ENCODE measurements around the gene DPP4.
A peak's percentile ranks its signal among the peaks of the same experiment; 100 is the strongest.

Gene DPP4

DNA sequence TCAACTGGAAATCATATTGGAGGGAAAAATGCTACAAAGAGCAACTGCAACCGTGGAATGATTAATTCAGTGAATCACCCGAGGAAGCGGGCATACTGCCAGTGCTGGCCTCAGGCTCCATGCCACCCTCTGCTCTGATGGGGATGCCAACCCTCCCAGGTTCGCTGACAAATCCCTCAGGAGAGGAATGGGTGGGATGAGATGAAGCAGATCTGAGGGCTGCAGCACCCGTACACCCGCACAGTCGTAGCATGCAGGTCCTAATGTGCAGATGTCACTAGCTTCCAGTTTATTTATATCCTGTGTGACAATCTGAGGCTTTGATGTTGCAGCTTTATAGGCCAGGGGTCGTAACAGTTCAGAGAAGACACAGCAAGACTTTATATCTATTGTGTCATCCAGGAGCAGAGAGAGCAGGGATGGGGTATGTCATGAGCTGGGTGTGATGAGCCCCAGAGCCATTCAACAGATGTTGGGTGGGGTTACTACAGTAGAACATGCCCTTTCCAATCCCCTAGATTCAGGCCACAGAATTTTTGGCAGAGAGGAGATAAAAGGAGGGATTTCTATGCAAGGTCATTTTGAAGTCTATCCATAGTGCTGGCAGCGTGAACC lies 44.6 kb downstream of the DPP4 start:
- no peak overlapping the region for H3K27ac Mint-ChIP-seq
- DNase-seq, result no peak
- no peak overlapping the region for H3K4me3 Mint-ChIP-seq
- H3K4me1 Mint-ChIP-seq, result no peaks in the 10 kb centered on the region
- peaks cover 0 to 9% of the 10 kb centered on the region in 2 donors for H3K27me3 Mint-ChIP-seq
- H3K9me3 Mint-ChIP-seq, result no peaks in the 10 kb centered on the region
- no peak for ATAC-seq (replicated peaks)
- no peaks in the 10 kb centered on the region for H3K36me3 Mint-ChIP-seq

DNA sequence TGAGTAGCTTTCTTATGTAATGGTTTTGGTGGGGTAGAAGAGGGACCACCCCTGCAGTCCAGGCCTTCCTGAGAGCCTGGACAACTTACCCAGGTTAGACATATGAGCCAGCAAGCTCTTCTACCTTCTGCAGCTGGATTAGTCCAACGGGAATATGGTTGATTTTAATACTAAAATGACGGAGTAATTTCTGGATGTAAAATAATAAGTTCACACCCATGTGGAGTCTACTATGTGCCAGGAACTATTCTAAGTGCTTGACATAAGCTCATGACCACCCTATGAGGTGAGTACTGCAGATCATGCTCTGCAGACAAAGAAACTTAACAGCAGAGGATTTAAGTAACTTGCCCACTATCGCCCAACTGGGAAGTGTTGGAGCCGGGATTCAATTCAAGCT lies 45.5 kb downstream of the DPP4 start:
- Mint-ChIP-seq H3K9me3 (no peaks in the 10 kb centered on the region), H3K27ac (no peak overlapping the region), H3K4me3 (no peak overlapping the region), H3K36me3 (no peaks in the 10 kb centered on the region), H3K27me3 (peaks cover 0 to 8% of the 10 kb centered on the region in 2 donors), H3K4me1 (no peaks in the 10 kb centered on the region)
- ATAC-seq (replicated peaks), result no peak
- DNase-seq, result no peak

DNA sequence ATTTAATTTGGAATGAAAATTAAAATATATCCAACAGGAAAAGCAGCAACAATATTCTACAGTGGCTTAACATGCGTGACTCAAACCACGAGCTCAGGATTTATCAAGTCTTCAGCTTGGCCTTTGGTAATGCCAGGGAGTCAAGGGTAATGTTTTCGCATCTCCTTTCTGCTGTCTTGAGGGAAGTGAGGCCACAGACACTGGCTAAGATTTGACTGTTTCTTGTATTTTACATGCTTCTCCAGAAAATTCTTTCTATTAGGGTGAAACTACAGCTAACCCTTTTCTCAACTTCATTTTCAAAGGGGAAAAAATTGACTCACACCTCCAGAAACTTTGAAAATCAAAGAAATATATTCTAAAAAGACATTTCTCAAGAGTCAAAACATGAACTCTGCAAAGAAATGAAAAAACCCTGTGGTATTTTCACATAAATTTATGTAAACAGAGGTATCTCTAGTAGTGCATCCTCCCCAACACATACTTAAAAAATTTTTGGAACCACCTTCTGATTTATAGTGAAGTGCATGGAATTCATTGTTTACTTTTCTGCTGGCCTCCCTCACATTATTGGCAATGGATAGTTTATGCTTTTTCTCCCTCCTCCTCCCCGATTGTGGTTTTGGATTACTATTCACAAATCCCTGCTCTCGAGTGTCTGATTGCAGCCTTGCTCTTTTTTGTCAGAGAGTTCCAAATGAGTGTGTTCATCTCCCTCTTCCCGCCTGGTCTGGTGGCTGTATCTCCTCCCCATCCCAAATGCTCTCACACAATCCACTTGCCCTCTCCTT lies 48.7 kb downstream of the DPP4 start:
- no peaks in the 10 kb centered on the region for H3K9me3 Mint-ChIP-seq
- no peaks in the 10 kb centered on the region for H3K36me3 Mint-ChIP-seq
- H3K4me1 Mint-ChIP-seq, result no peaks in the 10 kb centered on the region
- peaks cover 0 to 14% of the 10 kb centered on the region in 2 donors for H3K27me3 Mint-ChIP-seq
- peak; percentile 33 for ATAC-seq (replicated peaks)
- no peak for DNase-seq
- no peak overlapping the region for H3K4me3 Mint-ChIP-seq
- H3K27ac Mint-ChIP-seq, result no peak overlapping the region

GRCh38 chr2:162022290-162022945 lies 51.6 kb downstream of the DPP4 start:
- DNase-seq (no peak), ATAC-seq (replicated peaks) (no peak)
- Mint-ChIP-seq H3K27ac (no peak overlapping the region), H3K27me3 (peaks cover 0 to 15% of the 10 kb centered on the region in 2 donors), H3K4me3 (no peak overlapping the region), H3K9me3 (no peaks in the 10 kb centered on the region), H3K36me3 (no peaks in the 10 kb centered on the region), H3K4me1 (no peaks in the 10 kb centered on the region)

GRCh38 chr2:162021516-162022058 lies 52.4 kb downstream of the DPP4 start:
- Mint-ChIP-seq H3K4me3 (no peak overlapping the region), H3K9me3 (no peaks in the 10 kb centered on the region), H3K36me3 (no peaks in the 10 kb centered on the region), H3K4me1 (no peaks in the 10 kb centered on the region), H3K27ac (no peak overlapping the region), H3K27me3 (peaks cover 0 to 18% of the 10 kb centered on the region in 2 donors)
- DNase-seq (no peak), ATAC-seq (replicated peaks) (no peak)

GRCh38 chr2:162018530-162018929 lies 55.5 kb downstream of the DPP4 start:
- no peak overlapping the region for H3K27ac Mint-ChIP-seq
- no peak overlapping the region for H3K4me3 Mint-ChIP-seq
- H3K27me3 Mint-ChIP-seq, result peaks cover 0 to 19% of the 10 kb centered on the region in 2 donors
- H3K9me3 Mint-ChIP-seq, result no peaks in the 10 kb centered on the region
- ATAC-seq (replicated peaks) (no peak), DNase-seq (no peak)
- peaks cover 4 to 7% of the 10 kb centered on the region in 2 donors for H3K4me1 Mint-ChIP-seq
- H3K36me3 Mint-ChIP-seq, result no peaks in the 10 kb centered on the region

DNA sequence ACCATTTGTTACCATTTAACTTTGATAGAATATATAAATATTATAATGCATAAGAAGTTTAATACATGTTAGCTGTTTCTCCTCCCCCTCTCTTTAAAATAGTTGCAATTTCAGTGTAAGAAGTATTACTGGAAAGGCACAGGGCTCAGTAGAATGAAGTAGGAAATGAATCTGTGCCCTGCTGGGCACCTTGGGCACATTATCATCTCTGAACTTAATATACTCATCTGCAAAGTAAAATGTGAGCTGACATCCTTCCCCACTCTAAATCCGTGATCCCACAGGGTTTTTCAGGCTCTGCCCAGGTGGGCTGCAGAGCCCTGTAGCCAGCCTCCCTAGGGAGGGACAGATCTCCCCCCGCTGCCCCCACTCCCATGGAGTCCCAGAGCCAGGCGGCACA lies 56.8 kb downstream of the DPP4 start:
- DNase-seq (no peak), ATAC-seq (replicated peaks) (no peak)
- Mint-ChIP-seq H3K27ac (no peak overlapping the region), H3K4me3 (no peak overlapping the region), H3K9me3 (no peaks in the 10 kb centered on the region), H3K36me3 (no peaks in the 10 kb centered on the region), H3K4me1 (peaks cover 4 to 10% of the 10 kb centered on the region in 2 donors), H3K27me3 (peaks cover 0 to 13% of the 10 kb centered on the region in 2 donors)

- Mint-ChIP-seq H3K4me1 (peaks cover 4 to 10% of the 10 kb centered on the region in 2 donors), H3K27ac (no peak overlapping the region), H3K4me3 (no peak overlapping the region), H3K9me3 (no peaks in the 10 kb centered on the region), H3K27me3 (peaks cover 0 to 13% of the 10 kb centered on the region in 2 donors), H3K36me3 (no peaks in the 10 kb centered on the region)
- DNase-seq (no peak), ATAC-seq (replicated peaks) (no peak)
Measured at GRCh38 chr2:162016080-162016479, 57.9 kb downstream of the DPP4 start.

DNA sequence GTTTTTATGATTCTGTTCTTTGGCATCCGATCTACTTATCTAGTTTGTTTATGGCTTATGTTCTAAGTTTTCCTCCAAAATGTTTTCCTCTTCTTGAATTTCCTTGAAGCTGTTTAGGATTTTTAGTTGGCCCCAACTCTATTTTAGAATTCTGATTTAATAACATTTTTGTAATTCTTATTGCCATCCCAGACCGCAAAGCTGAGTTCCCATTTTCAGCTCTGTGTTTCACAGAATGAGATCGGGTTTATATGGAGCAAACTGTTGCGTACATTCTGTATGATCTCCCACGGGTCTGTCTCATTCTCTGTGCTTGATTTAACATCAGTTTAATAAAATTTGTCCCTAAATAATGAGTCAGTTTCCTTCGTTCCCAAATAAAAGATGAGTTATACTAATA lies 59.3 kb downstream of the DPP4 start:
- Mint-ChIP-seq H3K27me3 (peaks cover 0 to 13% of the 10 kb centered on the region in 2 donors), H3K36me3 (no peaks in the 10 kb centered on the region), H3K27ac (no peak overlapping the region)

DNA sequence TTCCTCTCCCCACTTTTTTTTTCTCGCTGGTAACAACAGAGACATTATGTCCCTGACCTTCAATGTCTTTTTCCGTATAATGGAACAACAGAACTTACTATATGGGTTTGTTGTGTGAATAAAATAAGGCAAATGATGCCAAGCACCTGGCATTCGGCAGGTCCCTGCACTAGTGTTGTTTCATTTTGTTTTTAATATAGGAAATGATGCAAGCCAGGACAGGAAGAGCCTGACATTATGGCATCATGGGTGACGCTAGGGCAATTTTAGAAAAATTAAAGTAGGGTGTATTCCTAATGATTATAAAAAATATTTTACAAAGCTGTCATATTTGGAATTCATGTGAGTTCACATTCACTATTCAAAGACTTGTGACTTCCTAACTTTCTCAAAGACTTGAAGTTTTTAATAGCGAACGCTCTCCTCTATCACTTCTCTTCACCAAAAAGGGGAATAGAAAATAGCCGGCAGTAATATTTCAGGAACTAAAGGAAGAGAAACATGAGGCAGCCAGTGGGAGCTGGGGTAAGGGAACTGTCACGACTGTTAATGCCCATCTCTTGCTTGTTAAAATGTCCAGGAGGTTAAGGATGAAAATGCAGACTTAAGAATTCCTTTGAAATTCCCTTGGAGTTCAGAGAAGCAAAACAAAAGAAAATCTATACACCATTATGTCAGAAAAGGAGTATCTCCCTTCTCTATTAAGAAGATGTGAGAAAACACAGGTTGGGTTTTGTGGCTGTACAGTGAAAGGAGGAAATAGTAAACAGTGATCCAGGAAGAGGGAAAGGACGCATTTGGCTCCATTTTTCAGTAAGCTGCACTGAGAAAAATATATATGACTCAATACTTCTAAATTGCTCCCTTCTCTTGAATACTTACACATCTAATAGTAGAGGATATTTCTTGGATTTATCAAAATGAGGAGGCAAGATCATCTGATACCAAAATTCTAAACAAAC lies 60.2 kb downstream of the DPP4 start:
- ATAC-seq (replicated peaks), result no peak
- H3K4me1 Mint-ChIP-seq, result peaks cover 4 to 10% of the 10 kb centered on the region in 2 donors
- H3K4me3 Mint-ChIP-seq, result no peak overlapping the region
- DNase-seq, result no peak
- no peaks in the 10 kb centered on the region for H3K9me3 Mint-ChIP-seq
- H3K27ac Mint-ChIP-seq, result no peak overlapping the region
- peaks cover 0 to 17% of the 10 kb centered on the region in 2 donors for H3K27me3 Mint-ChIP-seq
- H3K36me3 Mint-ChIP-seq, result no peaks in the 10 kb centered on the region

More for the DNA sequence above, 59.3 kb downstream of the DPP4 start:
- no peak for ATAC-seq (replicated peaks)
- no peaks in the 10 kb centered on the region for H3K9me3 Mint-ChIP-seq
- no peak overlapping the region for H3K4me3 Mint-ChIP-seq
- peaks cover 4 to 10% of the 10 kb centered on the region in 2 donors for H3K4me1 Mint-ChIP-seq
- no peak for DNase-seq

GRCh38 chr2:162012565-162013058 lies 61.4 kb downstream of the DPP4 start:
- no peak overlapping the region for H3K4me3 Mint-ChIP-seq
- H3K4me1 Mint-ChIP-seq, result peaks cover 4 to 10% of the 10 kb centered on the region in 2 donors
- H3K9me3 Mint-ChIP-seq, result no peaks in the 10 kb centered on the region
- no peaks in the 10 kb centered on the region for H3K36me3 Mint-ChIP-seq
- H3K27ac Mint-ChIP-seq, result no peak overlapping the region
- peaks cover 0 to 18% of the 10 kb centered on the region in 2 donors for H3K27me3 Mint-ChIP-seq
- ATAC-seq (replicated peaks) (no peak), DNase-seq (no peak)

- no peak overlapping the region for H3K27ac Mint-ChIP-seq
- ATAC-seq (replicated peaks), result no peak
- H3K36me3 Mint-ChIP-seq, result no peaks in the 10 kb centered on the region
Measured at GRCh38 chr2:162011706-162012564, 62.1 kb downstream of the DPP4 start.

DNA sequence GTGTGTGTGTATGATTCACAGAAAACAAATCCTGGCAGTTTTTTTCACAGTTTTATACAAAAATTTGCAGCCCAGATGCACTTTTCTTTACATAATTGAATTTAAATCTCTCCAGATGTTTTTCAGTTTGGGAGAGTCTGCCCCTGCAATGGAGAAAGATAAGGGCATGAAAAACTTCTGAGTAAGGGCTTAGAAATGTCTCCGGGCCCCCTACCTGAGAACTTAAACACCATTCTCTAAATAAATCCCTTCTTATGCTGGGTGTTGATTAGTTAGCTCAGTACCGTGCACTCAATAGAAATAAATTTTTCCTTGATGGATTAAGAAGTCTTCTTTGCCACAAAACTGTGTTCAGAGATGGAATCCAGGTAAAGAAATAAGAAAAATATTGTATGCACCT lies 64.5 kb downstream of the DPP4 start:
- H3K9me3 Mint-ChIP-seq, result no peaks in the 10 kb centered on the region
- no peaks in the 10 kb centered on the region for H3K36me3 Mint-ChIP-seq
- H3K4me1 Mint-ChIP-seq, result peaks cover 4 to 10% of the 10 kb centered on the region in 2 donors
- ATAC-seq (replicated peaks) (no peak), DNase-seq (no peak)
- peaks cover 0 to 10% of the 10 kb centered on the region in 2 donors for H3K27me3 Mint-ChIP-seq
- H3K4me3 Mint-ChIP-seq, result no peak overlapping the region
- no peak overlapping the region for H3K27ac Mint-ChIP-seq

More at GRCh38 chr2:162011706-162012564, 62.1 kb downstream of the DPP4 start:
- DNase-seq, result no peak
- no peak overlapping the region for H3K4me3 Mint-ChIP-seq
- no peaks in the 10 kb centered on the region for H3K9me3 Mint-ChIP-seq
- peaks cover 4 to 10% of the 10 kb centered on the region in 2 donors for H3K4me1 Mint-ChIP-seq
- peaks cover 0 to 14% of the 10 kb centered on the region in 2 donors for H3K27me3 Mint-ChIP-seq

Data from stimulated activated naive B cell treated with anti-CD40 and anti-IgM and Interleukin-4, amounts not matched to agents 10 μg/mL and 1 μg/mL and 100 μg/mL, for 72 hours (primary cell).